GM23248 (cell line): Measurements from ENCODE around the gene GRM3. TPM values are rescaled to one million over a fixed set of nuclear protein-coding genes. Genes with fewer than 3 reads are reported as not detected.
A peak's percentile ranks its signal among the peaks of the same experiment; 100 is the strongest.

Experiments used
- DNase-seq: peaks from one replicate; pipeline ENCODE4 v3.0.0-alpha.2; 2015
- H2AFZ ChIP-seq: fragments of 200-600 bp; sonication (generic); 2 replicates; pipeline ENCODE4 v1.6.1; 2016; ENCODE audit warnings: antibody characterized with exemption
- H3F3A ChIP-seq: fragments of 200-600 bp; sonication (generic); 2 replicates; pipeline ENCODE4 v1.6.1; 2016; ENCODE audit warnings: mild to moderate bottlenecking, antibody characterized with exemption, mixed run types; ENCODE audit not compliant: insufficient read depth
- H3K27ac ChIP-seq: fragments of 200-600 bp; sonication (generic); 2 replicates; pipeline ENCODE4 v1.5.1; 2016; ENCODE audit warnings: mild to moderate bottlenecking
- H3K27me3 ChIP-seq: fragments of 200-600 bp; sonication (generic); replicated peaks from 2 replicates; pipeline ENCODE4 v1.6.1; 2016; ENCODE audit warnings: mild to moderate bottlenecking; ENCODE audit not compliant: insufficient read depth
- H3K36me3 ChIP-seq: fragments of 200-600 bp; sonication (generic); 2 replicates; pipeline ENCODE4 v1.6.1; 2016; ENCODE audit warnings: low read depth, mild to moderate bottlenecking
- H3K4me1 ChIP-seq: fragments of 200-600 bp; sonication (generic); 2 replicates; pipeline ENCODE4 v1.6.1; 2016; ENCODE audit warnings: mild to moderate bottlenecking; ENCODE audit not compliant: insufficient read depth
- H3K4me2 ChIP-seq: fragments of 200-600 bp; sonication (generic); one replicate; pipeline ENCODE4 v1.6.1; 2016; ENCODE audit warnings: mild to moderate bottlenecking; ENCODE audit not compliant: unreplicated experiment
- H3K4me3 ChIP-seq: fragments of 200-600 bp; sonication (generic); 2 replicates; pipeline ENCODE4 v1.5.1; 2016; ENCODE audit warnings: mild to moderate bottlenecking
- H3K79me2 ChIP-seq: fragments of 200-600 bp; sonication (generic); 2 replicates; pipeline ENCODE4 v1.6.1; 2016; ENCODE audit warnings: mild to moderate bottlenecking; ENCODE audit not compliant: insufficient read depth
- H3K9ac ChIP-seq: fragments of 200-600 bp; sonication (generic); 2 replicates; pipeline ENCODE4 v1.6.1; 2016; ENCODE audit warnings: mild to moderate bottlenecking
- H3K9me2 ChIP-seq: fragments of 200-600 bp; sonication (generic); 2 replicates; pipeline ENCODE4 v1.6.1; 2016; ENCODE audit warnings: mixed run types, mild to moderate bottlenecking, moderate library complexity; ENCODE audit not compliant: insufficient read depth
- H3K9me3 ChIP-seq: fragments of 200-600 bp; sonication (generic); one replicate; pipeline ENCODE4 v1.6.1; 2017; ENCODE audit warnings: low read depth
- H4K20me1 ChIP-seq: fragments of 200-600 bp; sonication (generic); 2 replicates; pipeline ENCODE4 v1.6.0; 2016; ENCODE audit not compliant: insufficient read depth
- EZH2 ChIP-seq: fragments of 200-600 bp; sonication (generic); IDR thresholded peaks from 2 replicates; pipeline ENCODE4 v1.6.1; 2018; ENCODE audit warnings: antibody characterized with exemption, mild to moderate bottlenecking; ENCODE audit not compliant: insufficient read depth, poor library complexity, severe bottlenecking
- EZH2phosphoT487 ChIP-seq: fragments of 200-600 bp; sonication (generic); IDR thresholded peaks from 2 replicates; pipeline ENCODE4 v1.6.1; 2018; ENCODE audit warnings: antibody characterized with exemption, moderate library complexity, mild to moderate bottlenecking, low read depth; ENCODE audit not compliant: insufficient read depth
- WGBS, 2 experiments: methylation state at CpG; one replicate each; pipeline ENCODE4 v1.1.6; 2015 to 2017; ENCODE audit warnings: low lambda C conversion rate in 2 of 2, low coverage in 1 of 2; ENCODE audit errors: missing lambda C conversion rate in 2 of 2; 5-methylcytosine and 5-hydroxymethylcytosine counted together
- in situ Hi-C: fragments of 300-500 bp; cut with MboI; formaldehyde crosslinking; loops from 2 replicates; pipeline ENCODE4 v1.15.0; 2020
- polyA plus RNA-seq: library from polyadenylated mRNA; unstranded; fragments of >200 nt; fragmentation: Nextera tagmentation; extraction: Ambion mirVana; gene quantifications from 2 replicates; pipeline ENCODE4 v1.2.1, GENCODE V29; 2016
- total RNA-seq: library from RNA; depleted of rRNA; stranded (reverse); fragments of >200 nt; shearing (Covaris generic); gene quantifications from 2 replicates; pipeline ENCODE4 v1.2.3, GENCODE V29; 2014

Gene GRM3
- total and polyA plus RNA-seq, 2 experiments from 2014 or later: not detected

DNA sequence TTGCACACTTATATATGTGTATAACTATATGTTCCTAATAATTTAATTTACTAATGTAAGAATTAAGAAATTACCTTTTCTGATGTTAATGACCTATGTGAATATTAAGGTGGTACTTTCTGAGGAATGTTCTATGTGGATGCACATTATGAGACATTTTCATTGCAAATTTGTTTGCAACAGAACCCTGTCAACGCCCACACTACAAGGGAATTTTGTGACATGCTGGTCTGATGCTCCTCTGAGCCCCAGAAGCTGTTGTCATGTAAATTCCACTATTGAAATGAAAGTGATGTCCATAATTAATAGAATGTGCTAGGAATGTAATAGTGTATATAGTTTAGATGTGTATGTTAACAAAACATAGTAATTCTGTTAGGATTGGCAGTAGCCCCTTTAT lies 4.5 kb downstream of the GRM3 start:
- H3F3A ChIP-seq: no peaks in the 10 kb centered on the region
- H3K27me3 ChIP-seq: peaks cover 24% of the 10 kb centered on the region
- no peak overlapping the region for H3K4me3 ChIP-seq
- no peak overlapping the region for H2AFZ ChIP-seq
- no peak overlapping the region for H3K4me2 ChIP-seq
- WGBS, 2 experiments: 5 to 10% methylated on average over 1 of the region's 1 CpG
- no peak for DNase-seq
- 0 out of 2 replicates have a peak, but pooled peaks cover 4% of the 10 kb centered on the region for H3K4me1 ChIP-seq
- H3K9me2 ChIP-seq: no peaks in the 10 kb centered on the region
- no peak for TF ChIP-seq EZH2
- no peak for TF ChIP-seq EZH2phosphoT487
- no peaks in the 10 kb centered on the region for H3K9me3 ChIP-seq
- no peak overlapping the region for H3K27ac ChIP-seq
- H3K9ac ChIP-seq: no peak overlapping the region
- in situ Hi-C loops: no loop called here
- H3K36me3 ChIP-seq: no peaks in the 10 kb centered on the region
- H3K79me2 ChIP-seq: no peaks in the 10 kb centered on the region
- H4K20me1 ChIP-seq: no peaks in the 10 kb centered on the region

DNA sequence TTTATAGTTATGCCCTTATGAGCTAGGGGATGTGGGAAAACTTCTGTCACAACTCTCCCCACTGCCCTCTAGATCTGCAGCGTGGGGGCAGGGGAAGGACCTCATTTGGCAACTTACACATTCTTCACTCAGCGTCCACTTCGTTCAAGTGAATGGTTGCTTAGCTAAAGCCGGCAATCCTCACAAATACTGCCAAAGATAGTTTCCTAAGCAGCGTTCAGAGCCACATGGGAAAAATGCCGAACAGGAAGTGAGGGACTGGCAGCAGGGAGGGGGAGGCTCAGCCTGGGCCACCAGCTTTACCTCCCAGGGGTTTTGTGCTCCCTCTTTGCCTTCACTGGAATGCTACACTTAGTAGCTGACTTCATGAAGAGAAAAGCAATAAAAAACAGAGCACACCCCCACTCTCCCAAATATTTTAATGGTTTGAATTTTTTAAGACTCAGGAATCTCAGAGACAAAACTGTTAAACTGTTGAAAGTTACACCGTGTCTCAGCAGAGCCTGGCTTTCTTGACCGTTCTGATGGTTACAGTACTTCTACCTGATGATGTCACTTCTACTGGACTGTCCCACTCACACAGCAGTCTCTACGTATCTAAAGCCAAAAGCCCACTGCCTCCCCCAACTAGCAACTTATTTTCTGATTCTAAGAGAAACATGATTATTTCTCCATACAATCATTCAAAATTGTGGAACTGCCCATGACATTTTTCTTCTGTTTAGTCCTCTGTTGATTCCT lies 10.4 kb downstream of the GRM3 start:
- Histone ChIP-seq H4K20me1 (no peaks in the 10 kb centered on the region), H3K27ac (no peak overlapping the region), H3K9me3 (no peaks in the 10 kb centered on the region), H3K9me2 (no peaks in the 10 kb centered on the region), H2AFZ (peak overlapping the region; percentile 51), H3K79me2 (no peaks in the 10 kb centered on the region), H3K9ac (no peak overlapping the region), H3K4me1 (no peaks in the 10 kb centered on the region), H3K27me3 (no peaks in the 10 kb centered on the region), H3K4me3 (no peak overlapping the region), H3K4me2 (no peak overlapping the region), H3F3A (no peaks in the 10 kb centered on the region), H3K36me3 (no peaks in the 10 kb centered on the region)
- DNase-seq: peak; percentile 4
- TF ChIP-seq EZH2 (no peak), EZH2phosphoT487 (no peak)
- 4 to 5% methylated on average over 9 of the region's 9 CpGs for WGBS, 2 experiments
- in situ Hi-C loops: no loop called here

DNA sequence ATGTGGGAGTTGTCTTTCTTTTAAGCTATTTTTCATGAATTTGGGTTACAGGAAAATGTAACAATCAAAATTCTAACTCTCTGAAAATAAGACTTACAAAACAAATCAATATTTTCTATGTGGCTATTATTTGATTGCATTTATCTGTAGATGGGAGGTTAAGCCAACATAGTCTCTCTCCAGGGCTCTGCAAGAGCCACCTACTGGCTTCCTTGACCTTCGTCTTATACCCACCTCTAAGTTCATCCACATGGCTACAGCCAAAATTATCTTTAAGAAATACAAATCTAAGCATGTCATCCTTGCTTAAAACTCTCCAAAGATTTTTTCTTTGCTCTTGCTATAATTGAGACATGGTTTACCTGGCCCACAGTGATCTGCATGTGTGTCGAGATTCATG lies 14.2 kb downstream of the GRM3 start:
- no peak overlapping the region for H3K9ac ChIP-seq
- no peaks in the 10 kb centered on the region for H3K27me3 ChIP-seq
- in situ Hi-C loops: no loop called here
- H3K4me1 ChIP-seq: no peaks in the 10 kb centered on the region
- no peak for DNase-seq
- no peaks in the 10 kb centered on the region for H4K20me1 ChIP-seq
- TF ChIP-seq EZH2: no peak
- no peak for TF ChIP-seq EZH2phosphoT487
- H3K79me2 ChIP-seq: no peaks in the 10 kb centered on the region
- no peaks in the 10 kb centered on the region for H3K9me3 ChIP-seq
- no peak overlapping the region for H2AFZ ChIP-seq
- H3K9me2 ChIP-seq: no peaks in the 10 kb centered on the region
- H3F3A ChIP-seq: no peaks in the 10 kb centered on the region
- H3K27ac ChIP-seq: no peak overlapping the region
- no peak overlapping the region for H3K4me2 ChIP-seq
- 7 to 9% methylated on average over 2 of the region's 2 CpGs for WGBS, 2 experiments
- H3K4me3 ChIP-seq: no peak overlapping the region
- H3K36me3 ChIP-seq: no peaks in the 10 kb centered on the region

DNA sequence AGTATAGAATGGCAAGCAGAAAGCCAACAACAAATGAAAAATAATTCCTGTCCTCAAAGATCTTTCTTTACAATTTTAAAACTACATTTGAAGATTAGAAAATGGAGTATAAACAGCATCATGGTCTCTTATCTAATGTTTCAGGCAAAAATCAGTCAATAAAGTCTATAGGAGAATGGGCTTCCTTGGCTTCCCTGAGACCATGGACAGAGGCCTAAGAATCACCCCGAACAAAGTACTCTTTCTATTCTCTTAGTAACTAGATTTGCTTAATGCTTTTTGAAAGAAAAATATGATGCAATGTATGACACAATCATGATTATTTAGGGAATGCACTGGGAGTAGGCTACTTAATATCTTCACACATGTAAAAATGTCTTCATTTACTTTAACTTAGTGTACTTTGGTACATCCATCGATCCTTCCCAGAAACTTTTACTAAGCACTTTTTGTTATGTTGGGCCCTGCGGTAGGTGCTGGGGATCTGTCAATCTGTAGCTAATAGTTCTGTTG lies 17.3 kb downstream of the GRM3 start:
- Histone ChIP-seq H3K4me1 (no peaks in the 10 kb centered on the region), H3K4me2 (no peak overlapping the region), H3K4me3 (no peak overlapping the region), H4K20me1 (no peaks in the 10 kb centered on the region), H3K27me3 (no peaks in the 10 kb centered on the region), H3F3A (no peaks in the 10 kb centered on the region), H3K9me2 (no peaks in the 10 kb centered on the region), H3K9ac (no peak overlapping the region), H3K79me2 (no peaks in the 10 kb centered on the region), H3K36me3 (no peaks in the 10 kb centered on the region), H3K27ac (no peak overlapping the region), H3K9me3 (no peaks in the 10 kb centered on the region), H2AFZ (no peak overlapping the region)
- TF ChIP-seq EZH2phosphoT487: no peak
- no peak for TF ChIP-seq EZH2
- in situ Hi-C loops: no loop called here
- DNase-seq: no peak
- 8 to 13% methylated on average over 3 of the region's 3 CpGs for WGBS, 2 experiments
